NCI-H524 treated with DMSO at 0.1 percent for 48 hours (cell line): Measurements from ENCODE around the gene CD248.
"Not testable (repeated sequence)": the region's sequence is repeated elsewhere in the genome, so short reads cannot be mapped to it uniquely, and the experiment has no call there.

Experiments used
- DNase-seq: peaks from one replicate; lab custom pipeline; 2025; lab: John Stamatoyannopoulos, UW

The CD248 gene

DNA sequence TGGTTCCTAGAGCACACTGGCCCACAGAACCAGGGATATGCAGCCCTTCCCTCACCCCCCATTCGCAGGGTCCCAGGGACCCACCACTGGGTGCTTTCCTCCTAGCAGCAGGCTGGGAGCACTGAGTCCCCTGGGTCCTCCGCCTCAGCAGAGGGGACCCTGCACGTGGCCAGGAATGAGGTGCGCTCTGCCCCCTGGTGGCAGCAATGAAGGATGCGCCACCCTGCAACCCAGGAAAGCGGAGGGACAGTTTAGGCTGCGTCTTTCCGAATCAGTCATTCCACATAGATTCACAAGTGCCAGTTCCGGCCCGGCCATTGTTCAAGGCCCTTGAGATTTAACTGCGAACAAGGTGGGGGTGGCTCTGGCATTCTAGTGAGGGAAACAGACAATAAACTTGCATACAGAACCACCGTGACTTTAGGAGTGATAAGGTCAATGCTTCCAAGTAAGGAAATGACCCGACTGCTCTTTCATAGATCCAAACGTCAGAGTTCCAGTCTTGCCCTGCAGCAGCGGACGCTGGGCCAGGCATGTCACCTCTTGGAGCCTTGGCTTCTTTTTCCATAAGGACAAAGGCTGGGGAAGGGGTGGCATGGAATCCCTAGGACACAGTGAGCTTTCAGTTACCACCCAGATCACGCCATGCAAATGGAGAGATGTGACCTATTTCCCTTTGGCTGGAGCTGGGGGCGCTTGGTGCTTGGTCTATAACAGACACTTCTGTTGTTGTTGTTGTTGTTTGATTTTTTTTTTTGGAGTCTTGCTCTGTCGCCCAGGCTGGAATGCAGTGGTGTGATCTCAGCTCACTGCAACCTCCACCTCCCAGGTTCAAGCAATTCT lies 11.7 kb upstream of the CD248 start:
- DNase-seq: no peak

DNA sequence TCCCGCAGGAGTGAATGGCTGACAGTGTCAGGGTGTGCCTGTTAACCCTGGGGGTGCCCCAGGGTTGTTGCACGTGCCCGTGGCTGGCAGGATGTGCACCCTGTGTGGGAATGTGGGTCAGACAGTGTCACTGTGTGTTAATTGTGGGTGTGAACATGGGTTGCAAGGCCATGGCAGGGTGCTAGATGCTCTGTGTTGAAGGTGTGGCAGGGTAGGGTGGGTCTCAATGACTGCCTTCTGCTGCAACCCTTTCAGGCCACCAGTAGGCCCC lies 11.1 kb upstream of the CD248 start:
- DNase-seq: no peak

DNA sequence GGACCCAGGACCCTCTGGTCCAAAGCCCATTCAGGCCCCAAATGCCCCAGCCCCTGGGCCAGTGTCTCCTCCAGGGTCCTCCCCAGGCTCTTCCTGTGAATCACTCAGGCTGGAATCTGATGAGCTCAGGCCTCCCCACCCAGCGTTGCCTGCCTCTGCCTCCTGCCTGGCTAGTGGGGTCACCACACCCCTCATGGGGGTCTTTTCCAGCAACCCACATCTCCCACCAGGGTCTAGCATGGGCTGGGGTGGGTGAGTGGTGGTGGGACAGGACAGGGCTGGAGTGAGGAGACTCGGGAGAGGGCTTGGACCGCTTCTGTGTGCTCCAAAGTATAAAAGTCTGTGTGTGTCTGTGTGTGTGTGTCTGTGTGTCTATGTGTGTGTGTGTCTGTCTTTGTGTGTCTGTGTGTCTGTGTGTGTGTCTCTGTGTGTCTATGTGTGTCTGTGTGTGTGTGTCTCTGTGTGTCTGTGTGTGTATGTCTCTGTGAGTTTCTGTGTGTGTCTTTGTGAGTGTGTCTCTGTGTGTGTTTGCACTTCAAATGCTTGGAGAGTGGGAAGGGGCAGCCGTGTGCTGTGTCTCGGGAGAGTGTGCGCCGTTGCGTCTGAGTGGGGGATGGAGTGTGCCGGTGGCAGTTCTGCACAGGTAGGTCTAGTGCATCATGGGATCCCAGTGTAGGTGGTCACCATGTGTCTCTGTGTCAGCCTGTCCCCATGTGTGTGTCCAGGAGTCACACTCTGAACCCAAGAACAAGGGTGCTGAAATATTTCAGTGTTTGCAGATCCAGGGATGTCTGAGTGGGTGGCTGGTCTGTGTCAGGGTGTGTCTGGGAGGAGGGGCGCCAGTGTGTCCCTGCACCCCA lies 10.6 kb upstream of the CD248 start:
- no peak for DNase-seq

DNA sequence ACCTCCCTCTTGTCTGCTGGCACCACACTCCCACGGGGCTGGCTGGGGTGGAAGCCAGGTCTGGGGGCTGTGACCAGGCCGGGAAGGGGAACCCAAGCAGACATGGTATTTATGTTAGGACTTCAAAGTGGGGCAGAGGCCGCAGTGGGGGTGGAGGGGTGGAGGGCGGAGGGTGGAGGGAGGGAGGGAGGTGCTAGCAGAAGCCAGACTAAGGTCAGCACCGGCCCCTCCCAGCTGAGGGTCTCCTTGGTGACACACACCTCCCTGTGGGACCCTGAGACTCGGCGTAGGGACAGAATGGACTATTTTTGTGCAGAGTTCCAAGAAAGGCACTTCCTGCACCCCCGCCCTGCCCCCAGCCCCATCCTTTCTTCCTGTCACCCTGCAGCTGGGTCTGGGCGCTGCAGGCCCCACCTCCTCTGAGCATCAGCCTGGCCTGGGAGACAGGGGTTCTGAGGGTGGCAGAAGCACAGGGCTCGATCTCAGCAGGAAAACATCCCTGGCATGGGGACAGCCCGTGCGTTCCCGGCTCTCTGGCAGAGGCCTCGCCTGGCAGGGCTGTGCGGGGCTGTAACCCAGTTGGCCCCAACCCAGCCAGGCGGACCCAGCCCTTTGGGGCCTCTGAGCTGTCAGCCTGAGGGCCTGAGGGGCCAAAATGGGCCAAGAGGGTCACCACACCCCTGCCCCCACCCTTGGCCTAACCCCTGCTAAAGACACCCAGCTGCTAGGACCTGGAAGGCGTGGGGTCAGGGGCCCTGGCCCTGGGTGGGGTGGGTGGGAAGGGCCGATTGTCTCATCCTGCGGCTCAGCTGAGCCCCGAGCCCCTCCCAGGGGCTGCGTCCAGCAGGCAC lies 9.6 kb upstream of the CD248 start:
- no peak for DNase-seq

DNA sequence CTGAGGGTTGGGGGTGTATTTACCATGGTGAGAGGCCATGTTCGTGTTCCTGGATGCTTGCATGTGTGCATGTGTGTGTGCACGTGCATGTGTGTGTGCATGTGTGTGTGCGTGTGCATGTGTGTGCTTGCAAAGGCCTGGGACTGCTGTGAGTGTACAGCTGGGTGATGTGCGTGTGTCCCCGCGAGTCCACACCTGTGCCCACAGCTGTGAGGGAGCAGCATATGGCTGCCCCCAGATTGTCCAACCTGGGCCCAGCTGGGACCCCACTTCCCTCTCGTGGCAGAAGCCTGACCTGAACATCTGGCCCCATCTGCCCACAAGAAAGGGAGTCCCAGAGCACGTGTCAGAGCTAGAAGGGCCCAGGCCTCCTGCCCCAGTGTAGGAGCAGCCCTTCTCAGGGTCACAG lies 8.4 kb upstream of the CD248 start:
- peak; percentile 19 for DNase-seq

DNA sequence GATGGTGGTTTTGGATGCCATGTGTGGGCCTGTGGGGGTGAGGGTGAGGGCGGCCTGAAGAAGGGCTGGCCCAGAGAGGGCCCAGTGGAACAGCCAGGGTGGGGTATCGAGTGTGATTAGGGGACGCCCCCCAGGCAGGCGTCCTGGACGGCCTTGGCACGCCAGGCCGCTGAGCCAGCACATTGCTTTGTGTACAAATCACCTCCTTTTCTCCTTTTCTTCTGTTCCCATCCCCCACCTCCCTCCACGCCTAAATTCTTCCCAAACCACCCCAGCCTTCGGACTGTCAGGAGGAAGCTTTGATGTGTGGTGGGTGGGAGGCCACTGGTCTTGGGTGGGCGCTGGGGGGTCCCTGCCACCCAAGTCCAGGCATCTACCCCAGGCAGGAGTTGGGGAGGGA lies 7.8 kb upstream of the CD248 start:
- DNase-seq: no peak

DNA sequence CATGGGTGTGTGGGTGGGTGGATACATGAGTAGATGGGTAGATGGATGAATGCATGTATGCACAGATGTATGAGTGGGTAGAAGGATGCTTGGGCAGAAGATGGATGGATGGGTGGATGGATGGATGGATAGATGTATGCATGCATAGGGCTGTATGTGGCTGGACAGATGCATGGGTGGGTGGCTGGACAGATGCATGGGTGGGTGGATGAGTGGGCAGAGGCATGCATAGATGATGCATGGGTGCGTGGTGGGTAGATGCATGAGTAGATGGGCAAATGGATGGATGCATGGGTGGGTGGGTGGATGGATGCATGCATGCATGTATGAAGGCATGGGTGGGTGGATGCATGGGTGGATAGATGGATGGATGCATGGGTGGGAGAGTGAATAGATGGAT lies 6.8 kb upstream of the CD248 start:
- no peak for DNase-seq

DNA sequence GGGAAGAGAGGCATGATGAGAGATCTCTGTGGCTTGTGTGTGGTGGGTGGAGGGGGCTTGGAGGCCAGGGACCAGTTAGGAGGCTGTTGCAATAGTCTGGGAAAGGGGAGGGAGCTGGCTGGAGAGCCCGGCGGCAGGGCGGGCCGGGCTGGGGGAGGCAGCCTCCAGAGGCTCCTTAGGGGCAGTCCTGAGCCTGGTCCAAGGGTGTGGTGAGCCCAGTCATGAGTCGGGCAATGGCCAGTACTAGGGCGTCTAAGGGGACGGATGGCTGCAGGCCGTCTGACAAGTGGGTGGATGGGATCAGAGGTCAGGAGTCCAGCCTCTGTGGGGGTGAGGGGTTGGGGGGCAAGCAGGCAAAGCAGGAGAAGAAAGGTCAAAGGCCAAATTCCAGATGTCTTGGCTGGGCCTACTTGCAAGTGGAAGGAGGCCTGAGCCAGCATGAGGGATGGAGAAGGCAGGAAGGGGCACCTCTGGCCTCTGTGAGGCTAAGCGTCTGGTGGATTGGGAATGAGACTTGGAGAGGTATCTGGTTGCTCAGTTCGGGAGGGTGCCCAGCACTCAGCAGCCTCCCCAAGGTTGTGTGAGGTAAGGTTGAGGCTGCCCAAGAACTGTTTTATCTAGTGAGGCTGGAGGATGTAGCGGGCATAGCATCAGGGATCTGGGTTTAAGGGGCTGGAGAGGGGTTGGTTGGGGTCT lies 6.0 kb upstream of the CD248 start:
- no peak for DNase-seq

DNA sequence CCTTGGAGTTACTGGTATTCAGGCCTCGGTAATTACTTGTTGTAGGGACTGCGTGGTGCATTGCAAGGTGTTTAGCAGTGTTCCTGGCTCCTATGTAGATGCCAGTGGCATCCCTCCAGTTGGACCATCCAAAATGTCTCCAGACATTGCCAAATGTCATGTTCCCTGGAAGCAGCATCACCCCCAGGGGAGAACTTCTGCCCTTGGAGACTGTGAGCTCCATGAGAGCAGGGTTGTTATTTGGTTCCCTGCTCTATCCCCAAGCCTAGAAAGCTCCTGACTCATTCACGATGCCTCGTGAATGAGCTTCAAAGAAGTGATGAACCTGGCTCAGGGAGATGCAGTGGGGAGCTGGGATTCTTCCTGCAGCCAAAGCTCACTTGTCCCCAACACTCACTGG lies 4.8 kb upstream of the CD248 start:
- DNase-seq: no peak

DNA sequence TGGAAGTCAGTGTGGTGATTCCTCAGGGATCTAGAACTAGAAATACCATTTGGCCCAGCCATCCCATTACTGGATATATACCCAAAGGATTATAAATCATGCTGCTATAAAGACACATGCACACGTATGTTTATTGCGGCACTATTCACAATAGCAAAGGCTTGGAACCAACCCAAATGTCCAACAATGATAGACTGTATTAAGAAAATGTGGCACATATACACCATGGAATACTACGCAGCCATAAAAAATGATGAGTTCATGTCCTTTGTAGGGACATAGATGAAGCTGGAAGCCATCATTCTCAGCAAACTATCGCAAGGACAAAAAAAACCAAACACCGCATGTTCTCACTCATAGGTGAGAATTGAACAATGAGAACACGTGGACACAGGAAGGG lies 3.9 kb upstream of the CD248 start:
- DNase-seq: not testable (repeated sequence)

DNA sequence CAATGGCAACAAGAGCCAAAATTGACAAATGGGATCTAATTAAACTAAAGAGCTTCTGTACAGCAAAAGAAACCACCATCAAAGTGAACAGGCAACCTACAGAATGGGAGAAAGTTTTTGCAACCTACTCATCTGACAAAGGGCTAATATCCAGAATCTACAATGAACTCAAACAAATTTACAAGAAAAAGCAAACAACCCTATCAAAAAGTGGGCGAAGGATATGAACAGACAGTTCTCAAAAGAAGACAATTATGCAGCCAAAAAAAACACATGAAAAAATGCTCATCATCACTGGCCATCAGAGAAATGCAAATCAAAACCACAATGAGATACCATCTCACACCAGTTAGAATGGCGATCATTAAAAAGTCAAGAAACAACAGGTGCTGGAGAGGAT lies 3.4 kb upstream of the CD248 start:
- not testable (repeated sequence) for DNase-seq

DNA sequence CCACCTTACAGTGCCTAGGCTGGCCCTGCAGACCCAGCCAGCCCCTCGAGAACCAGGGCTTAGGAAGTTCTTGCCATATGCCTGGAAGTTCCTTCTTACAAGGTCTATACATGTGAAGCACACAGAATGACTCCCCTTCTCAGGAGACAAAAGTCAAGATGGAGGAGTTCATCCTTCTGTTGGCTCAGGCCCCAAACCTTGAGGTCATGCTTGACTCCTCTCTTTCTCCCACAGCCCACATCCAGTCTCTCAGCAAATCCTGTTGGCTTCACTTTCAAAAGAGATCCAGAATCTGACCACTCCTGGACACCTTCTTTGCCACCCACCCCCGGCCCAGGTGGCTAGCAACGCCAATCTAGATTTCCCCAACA lies 1.7 kb upstream of the CD248 start:
- DNase-seq: no peak

DNA sequence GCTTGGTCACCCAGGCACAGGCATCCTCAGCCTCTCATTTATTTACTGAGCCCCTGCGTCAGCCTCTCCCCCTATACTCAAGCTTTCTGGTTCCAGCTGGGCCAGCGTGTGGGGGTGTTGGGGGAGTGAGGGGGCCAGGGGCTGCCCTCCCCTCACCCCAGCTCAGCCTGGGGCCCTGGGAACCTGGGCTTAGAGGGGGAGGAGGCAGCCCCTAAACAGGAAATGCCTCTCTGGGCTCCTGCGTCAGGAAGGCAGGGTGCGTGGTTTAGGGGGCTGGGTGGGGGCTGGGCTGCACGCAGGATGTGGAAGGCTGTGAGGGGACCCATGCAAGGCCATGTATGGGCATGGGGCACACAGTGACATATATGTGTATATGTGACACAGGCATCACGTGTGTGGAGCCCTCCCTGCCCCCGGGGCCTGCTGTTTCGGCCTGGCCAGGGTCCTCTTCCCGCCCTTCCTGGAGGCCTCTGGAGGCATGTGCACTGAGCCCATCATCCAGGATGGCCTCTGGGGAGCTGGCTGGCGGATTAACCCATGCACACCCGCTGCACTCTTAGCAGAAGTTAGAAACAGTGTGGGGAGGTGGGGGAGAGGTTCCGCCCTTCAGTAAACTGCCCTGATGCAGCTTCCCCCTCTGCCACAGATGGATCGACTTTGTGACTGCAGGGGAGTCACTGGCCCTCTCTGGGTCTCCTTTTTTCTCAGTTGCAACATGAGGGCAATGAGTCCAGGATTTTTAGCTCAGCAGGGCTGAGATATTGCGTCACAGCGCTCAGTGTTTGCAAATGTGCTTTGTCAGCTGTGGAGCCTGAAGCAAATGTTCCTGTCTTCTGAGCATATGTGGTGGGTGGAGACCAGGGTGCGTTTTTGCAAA lies 1.1 kb upstream of the CD248 start:
- no peak for DNase-seq

DNA sequence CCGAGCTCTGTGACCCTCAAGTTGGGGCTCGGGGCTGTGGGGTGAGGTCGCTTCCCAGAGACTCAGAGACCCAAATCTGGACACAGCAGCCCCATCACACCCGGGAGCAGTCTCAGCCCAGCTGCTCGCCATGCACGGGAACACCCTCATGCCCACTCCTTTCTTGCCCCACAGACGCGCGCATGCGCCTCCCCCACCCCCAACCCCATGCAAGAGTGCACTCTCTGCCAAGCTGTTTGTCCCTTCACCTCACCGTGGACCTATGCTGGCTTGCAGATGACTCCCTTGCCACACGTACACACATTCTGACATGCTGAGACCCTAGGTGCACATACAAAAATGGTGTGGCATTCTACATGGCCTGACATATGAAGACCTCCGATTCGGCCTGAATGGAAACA lies 478 bp upstream of the CD248 start:
- DNase-seq: no peak

DNA sequence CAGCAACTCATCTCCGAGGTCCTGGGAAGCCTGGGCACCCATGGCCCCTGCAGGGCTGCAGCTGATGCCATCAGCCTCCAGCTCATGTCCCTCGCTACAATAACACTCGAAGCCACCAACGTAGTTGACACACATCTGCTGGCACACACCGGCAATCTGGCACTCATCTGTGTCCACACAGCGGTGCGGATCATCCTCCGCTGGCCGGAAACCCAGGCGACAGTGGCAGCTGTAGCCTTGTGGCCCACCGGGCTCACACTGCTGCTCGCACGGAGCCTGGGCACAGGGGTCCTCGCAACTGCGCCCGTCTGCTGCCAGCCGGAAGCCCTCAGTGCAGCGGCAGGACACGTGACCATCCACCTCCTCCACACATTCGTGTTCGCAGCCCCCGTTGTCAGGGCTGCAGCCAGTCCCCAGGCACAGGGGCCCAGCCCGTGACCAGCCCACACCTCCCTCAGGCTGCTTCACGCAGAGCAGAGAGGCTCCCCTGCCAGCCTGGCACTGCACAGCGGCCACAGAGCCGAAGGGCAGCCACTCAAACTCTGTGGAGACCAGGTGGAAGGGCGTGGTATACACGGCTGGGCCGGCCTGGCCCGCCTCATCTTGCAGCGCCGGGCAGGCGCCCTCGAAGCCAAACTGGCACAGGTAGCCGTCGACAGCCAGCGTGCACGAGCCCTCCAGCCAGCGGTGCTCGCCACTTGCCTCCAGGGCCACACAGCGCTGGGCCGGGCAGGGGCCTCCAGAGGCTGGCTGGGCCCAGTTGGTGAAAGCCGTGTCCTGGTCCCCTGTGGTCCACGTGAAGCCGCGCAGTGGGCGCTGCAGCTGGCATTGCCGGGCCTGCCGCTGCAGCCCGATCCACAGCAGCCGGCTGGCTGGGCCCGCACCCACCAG lies 678 bp downstream of the CD248 start:
- DNase-seq: no peak

DNA sequence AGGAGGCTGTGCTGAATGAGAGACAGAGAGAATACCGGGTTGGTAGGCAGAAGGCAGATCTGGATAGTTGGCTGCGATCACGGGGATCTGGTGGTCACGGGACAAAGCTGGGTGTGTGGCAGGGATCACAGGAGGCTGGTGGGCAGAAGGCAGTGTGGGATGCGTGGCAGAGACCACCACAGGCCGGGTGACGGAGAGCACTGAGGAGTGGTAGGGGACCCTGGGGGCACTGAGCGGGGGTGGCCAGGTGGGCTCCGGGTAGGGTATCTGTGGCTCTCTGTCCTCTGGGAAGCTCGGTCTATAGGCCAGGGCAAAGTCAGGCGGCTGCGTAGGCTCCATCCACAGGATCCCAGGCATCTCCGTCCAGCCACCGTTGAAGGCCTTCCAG lies 1.4 kb downstream of the CD248 start:
- no peak for DNase-seq

DNA sequence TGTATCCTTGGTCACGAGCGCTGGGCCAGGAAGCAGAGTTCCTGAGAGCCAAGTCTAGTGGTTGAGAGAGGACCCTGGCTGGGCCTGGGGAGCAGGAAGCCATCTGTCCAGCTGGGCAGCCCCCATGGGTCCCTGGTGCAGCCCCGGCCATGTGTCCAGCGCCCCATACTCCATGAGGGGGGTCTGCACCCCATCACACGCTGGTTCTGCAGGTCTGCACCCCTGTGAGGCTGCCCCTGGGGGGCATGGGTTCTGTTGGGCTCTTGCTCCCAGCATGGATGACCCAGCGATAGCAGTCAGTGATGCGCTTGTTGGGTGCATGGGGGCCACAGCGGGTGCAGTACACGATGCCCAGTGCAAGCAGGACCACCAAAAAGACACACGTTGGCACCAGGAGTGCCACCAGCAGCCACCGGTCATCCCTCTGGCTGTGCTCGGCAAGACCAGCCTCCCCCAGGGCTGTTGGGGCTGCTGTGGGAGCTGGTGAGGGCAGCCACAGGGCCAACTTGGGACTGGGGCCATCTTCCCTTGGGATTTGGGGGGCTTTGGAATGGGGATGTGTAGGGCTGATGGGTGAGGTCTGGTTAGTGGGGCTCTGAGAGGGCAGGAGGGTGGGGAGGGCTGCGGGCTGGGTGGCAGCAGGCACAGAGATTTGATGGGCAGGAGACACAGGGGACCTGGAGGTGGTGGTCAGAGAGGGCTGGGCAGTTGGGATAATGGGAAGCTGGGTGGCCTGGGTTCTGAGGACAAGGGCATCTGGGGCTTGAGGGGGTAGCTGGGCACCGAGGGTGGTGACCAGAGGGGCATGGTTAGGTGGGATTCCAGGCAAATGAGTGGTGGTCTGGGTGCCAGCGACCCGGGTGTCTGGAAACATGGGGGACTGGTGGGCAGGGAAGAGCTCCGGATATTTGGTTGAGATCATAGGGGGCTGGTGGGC lies 2.0 kb downstream of the CD248 start:
- DNase-seq: no peak

DNA sequence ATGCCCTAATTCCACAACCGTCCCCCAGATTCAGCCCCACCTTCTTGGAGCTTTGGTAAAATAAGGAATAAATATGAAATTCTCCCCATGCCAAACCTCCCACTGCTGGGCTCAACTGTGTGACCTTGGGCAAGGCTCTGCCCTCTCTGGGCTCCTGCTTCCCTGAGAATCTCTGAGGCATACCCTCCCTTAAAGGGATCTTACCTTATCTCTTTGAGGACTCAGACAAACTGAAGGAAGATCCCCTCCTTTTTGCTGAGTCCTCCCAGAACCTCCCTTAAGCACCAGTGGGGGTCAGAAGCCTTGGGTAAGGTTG lies 2.7 kb downstream of the CD248 start:
- DNase-seq: no peak
